ENCODE data around the gene MAML3.

Gene MAML3

GRCh38 chr4:140153718-140154571 is at the start of gene MAML3:
TSS of gene MAML3 (minus strand) at chr4:140154184. CDS start at chr4:140153327, 857 bp downstream.
- DNase-seq, result peak; percentile 75

- DNase-seq, result no peak
These were observed 45.0 kb upstream of the MAML3 start for GRCh38 chr4:140198942-140199341.

GRCh38 chr4:140195806-140196205 is 41.8 kb upstream of the MAML3 start:
- no peak for DNase-seq

GRCh38 chr4:140189805-140190204 is 35.8 kb upstream of the MAML3 start:
- DNase-seq, result no peak

- DNase-seq, result no peak
These were observed 35.0 kb upstream of the MAML3 start for GRCh38 chr4:140188975-140189374.

GRCh38 chr4:140187316-140187695 is 33.3 kb upstream of the MAML3 start:
- DNase-seq, result no peak

GRCh38 chr4:140186651-140187315 is 32.8 kb upstream of the MAML3 start:
- DNase-seq, result no peak

GRCh38 chr4:140186082-140186438 is 32.1 kb upstream of the MAML3 start:
- DNase-seq, result no peak

GRCh38 chr4:140185412-140186081 is 31.6 kb upstream of the MAML3 start:
- DNase-seq, result no peak

- DNase-seq, result no peak
These were observed 29.3 kb upstream of the MAML3 start for GRCh38 chr4:140183270-140183669.

GRCh38 chr4:140180577-140180976 is 26.6 kb upstream of the MAML3 start:
- no peak for DNase-seq

GRCh38 chr4:140176735-140177134 is 22.8 kb upstream of the MAML3 start:
- DNase-seq, result no peak

- no peak for DNase-seq
These were observed 20.6 kb upstream of the MAML3 start for GRCh38 chr4:140174543-140174942.

- no peak for DNase-seq
These were observed 19.0 kb upstream of the MAML3 start for GRCh38 chr4:140172960-140173359.

- no peak for DNase-seq
These were observed 16.3 kb upstream of the MAML3 start for GRCh38 chr4:140170299-140170698.

- no peak for DNase-seq
These were observed 15.0 kb upstream of the MAML3 start for GRCh38 chr4:140168936-140169335.

GRCh38 chr4:140168474-140168873 is 14.5 kb upstream of the MAML3 start:
- DNase-seq, result no peak

GRCh38 chr4:140163029-140163810 is 9.2 kb upstream of the MAML3 start:
- no peak for DNase-seq

GRCh38 chr4:140162596-140162995 is 8.6 kb upstream of the MAML3 start:
- no peak for DNase-seq

GRCh38 chr4:140158365-140159030 is 4.5 kb upstream of the MAML3 start:
- no peak for DNase-seq

GRCh38 chr4:140157341-140157740 is 3.4 kb upstream of the MAML3 start:
- DNase-seq, result no peak

GRCh38 chr4:140156529-140157171 is 2.7 kb upstream of the MAML3 start:
- no peak for DNase-seq

All from activated CD4-positive, alpha-beta T cell treated with anti-CD3 and anti-CD28 coated beads for 1 hour (primary cell).